Erythroblast (primary cell): ENCODE data around the gene RPGRIP1L.

ENCODE experiments used
- GATA1 ChIP-seq: IDR thresholded peaks from 2 replicates; pipeline ENCODE4 v1.6.1; 2011; ENCODE audit warnings: low read depth, mild to moderate bottlenecking, control low read depth, low read length, moderate library complexity
- POLR2A ChIP-seq: IDR thresholded peaks from 2 replicates; pipeline ENCODE4 v1.6.1; 2011; ENCODE audit warnings: mild to moderate bottlenecking, low read length

GRCh38 chr16:53662072-53662471 lies 41.6 kb downstream of the RPGRIP1L start:
- TF ChIP-seq POLR2A (no peak), GATA1 (no peak)
